Calu3 (cell line): ENCODE data around the gene RDH5. TPM values are rescaled to one million over a fixed set of nuclear protein-coding genes. Genes with fewer than 3 reads are reported as not detected.

ENCODE experiments used
- Bru-seq: library from RNA; stranded (reverse); fragments of 400-500 nt; gene quantifications from one replicate; lab custom pipeline; 2021; lab: Mats Ljungman, UMichigan
- BruChase-seq, 2 experiments: library from RNA; stranded (reverse); fragments of 400-500 nt; gene quantifications; one replicate each; lab custom pipeline; 2021; lab: Mats Ljungman, UMichigan
- BruUV-seq: library from RNA; stranded (reverse); fragments of 400-500 nt; replicated peaks from 2 replicates; lab custom pipeline; 2021; lab: Mats Ljungman, UMichigan
- CTCF ChIA-PET: fragments of 300-600 bp; sonication (Branson Sonifier 250); formaldehyde crosslinking; loops from one replicate; lab custom pipeline; 2022; ENCODE audit warnings: antibody characterized with exemption; lab: Charles Lee
- DNase-seq: peaks from one replicate; pipeline ENCODE4 v3.0.0; 2022
- H3K27ac Mint-ChIP-seq: one replicate; pipeline ENCODE4 v1.8.0; 2022; ENCODE audit warnings: mixed read lengths; ENCODE audit not compliant: unreplicated experiment
- H3K27me3 Mint-ChIP-seq: one replicate; pipeline ENCODE4 v1.8.0; 2022; ENCODE audit warnings: mixed read lengths; ENCODE audit not compliant: unreplicated experiment
- H3K36me3 Mint-ChIP-seq: one replicate; pipeline ENCODE4 v1.8.0; 2022; ENCODE audit warnings: mild to moderate bottlenecking, moderate library complexity, mixed read lengths; ENCODE audit not compliant: insufficient read depth, unreplicated experiment
- H3K4me1 Mint-ChIP-seq: one replicate; pipeline ENCODE4 v1.8.0; 2022; ENCODE audit warnings: mild to moderate bottlenecking, low read depth, mixed read lengths; ENCODE audit not compliant: unreplicated experiment
- H3K4me3 Mint-ChIP-seq: one replicate; pipeline ENCODE4 v1.8.0; 2022; ENCODE audit warnings: mild to moderate bottlenecking, low read depth, moderate library complexity, mixed read lengths; ENCODE audit not compliant: unreplicated experiment
- H3K9me3 Mint-ChIP-seq: one replicate; pipeline ENCODE4 v1.8.0; 2022; ENCODE audit warnings: low read depth, mixed read lengths; ENCODE audit not compliant: unreplicated experiment
- CTCF ChIP-seq: fragments of 200-600 bp; IDR thresholded peaks from one replicate; pipeline ENCODE4 v1.8.0; 2022; ENCODE audit warnings: antibody characterized with exemption; ENCODE audit not compliant: unreplicated experiment
- intact Hi-C: fragments of 100-400 bp; cut with micrococcal nuclease; formaldehyde crosslinking; loops from one replicate; pipeline ENCODE4 v1.10.0; 2022; ENCODE audit not compliant: unreplicated experiment
- long read RNA-seq: library from polyadenylated mRNA; stranded (forward); transcript quantifications from one replicate; pipeline ENCODE4 v2.0.0, GENCODE V29; 2022
- total RNA-seq: library from RNA; stranded (reverse); gene quantifications from 2 replicates; pipeline ENCODE4 v1.2.3, GENCODE V29; 2022

Gene RDH5, protein sequence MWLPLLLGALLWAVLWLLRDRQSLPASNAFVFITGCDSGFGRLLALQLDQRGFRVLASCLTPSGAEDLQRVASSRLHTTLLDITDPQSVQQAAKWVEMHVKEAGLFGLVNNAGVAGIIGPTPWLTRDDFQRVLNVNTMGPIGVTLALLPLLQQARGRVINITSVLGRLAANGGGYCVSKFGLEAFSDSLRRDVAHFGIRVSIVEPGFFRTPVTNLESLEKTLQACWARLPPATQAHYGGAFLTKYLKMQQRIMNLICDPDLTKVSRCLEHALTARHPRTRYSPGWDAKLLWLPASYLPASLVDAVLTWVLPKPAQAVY
- total RNA-seq (11.0 and 11.2 TPM in 2 replicates), Bru-seq, nascent RNA (percentile 75 among the genes with signal in this experiment), BruChase-seq, experiment 1, labeled RNA remaining after a 6-hour chase (percentile 72 among the genes with signal in this experiment), BruChase-seq, experiment 2, labeled RNA remaining after a 2-hour chase (percentile 65 among the genes with signal in this experiment)
- long read RNA-seq, partial matches to known transcripts, result 0 of 4 reads
- long read RNA-seq, other reads (novel, unspliced or antisense), result 2 of 4 reads

DNA sequence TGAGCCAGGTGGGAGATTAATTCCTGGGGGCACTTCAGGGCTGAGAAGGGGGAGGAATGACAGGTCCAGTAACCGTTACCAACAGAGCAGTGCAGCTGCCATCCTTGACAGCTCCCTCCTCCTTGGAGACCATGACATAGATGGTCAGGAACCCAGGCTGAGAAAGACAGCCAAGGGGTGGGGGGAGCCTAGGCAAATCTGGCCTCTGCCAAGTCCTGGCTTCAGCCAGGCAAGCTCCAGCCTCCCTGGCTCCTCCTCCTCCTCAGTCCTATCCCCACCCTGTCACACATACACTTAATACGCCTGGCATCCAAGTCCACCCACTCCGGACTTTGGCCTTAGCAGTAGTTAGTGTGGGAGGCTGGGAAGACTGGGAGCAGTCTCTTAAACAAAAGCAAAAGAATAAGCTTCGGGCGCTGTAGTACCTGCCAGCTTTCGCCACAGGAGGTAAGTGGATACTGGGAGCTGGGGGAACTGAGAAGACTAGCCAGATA lies at the start of gene RDH5:
Gene RDH5, plus strand, starts transcription at position 323 of the 494 bp plus-strand sequence. CDS start 792 bp downstream, outside the sequence.
- no peaks in the 10 kb centered on the region for H3K27me3 Mint-ChIP-seq
- H3K4me1 Mint-ChIP-seq, result peaks cover 73% of the 10 kb centered on the region
- peak; percentile 64 for DNase-seq
- no peaks in the 10 kb centered on the region for H3K9me3 Mint-ChIP-seq
- intact Hi-C loops, result loop anchor here (1.0 to 2.0 kb wide), 2 partner anchors 39 to 531 kb away; a partner anchor contains a TSS
- no peak within 1 kb of the TSS for H3K27ac Mint-ChIP-seq
- H3K4me3 Mint-ChIP-seq, result peak within 1 kb of the TSS; percentile 28
- no peak for TF ChIP-seq CTCF
- BruUV-seq, result no TSS peak
- H3K36me3 Mint-ChIP-seq, result peaks cover 67% of the 10 kb centered on the region
- CTCF ChIA-PET, result interaction anchor here (0.6 to 3.0 kb wide), 11 partner anchors 10 to 254 kb away, joined by 3 to 76 read pairs (median 8); partner anchors contain the start of genes CD63, ITGA7 and RAB5B

DNA sequence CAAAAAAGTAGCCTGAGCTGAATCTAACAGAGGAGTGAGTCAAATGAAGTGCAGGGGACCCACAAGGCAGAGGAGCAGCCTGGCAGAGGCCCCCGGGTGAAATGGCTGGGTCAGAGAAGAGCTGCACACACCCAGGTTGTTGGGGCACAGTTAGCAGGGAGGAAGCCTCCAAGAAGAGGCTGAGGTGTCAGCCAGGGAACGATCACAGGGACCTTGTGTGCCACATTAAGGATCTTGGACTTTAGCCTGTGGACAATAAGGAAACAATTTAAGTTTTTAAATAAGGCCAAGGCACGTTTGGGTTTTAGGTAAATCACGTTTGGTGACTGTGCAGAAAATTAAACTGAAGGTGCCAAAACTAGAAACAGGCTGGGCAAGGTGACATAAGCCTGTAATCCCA lies 48.4 kb upstream of the RDH5 start:
- no peak for TF ChIP-seq CTCF
- no peak overlapping the region for H3K27ac Mint-ChIP-seq
- no peak for DNase-seq
- intact Hi-C loops, result no loop called here
- H3K9me3 Mint-ChIP-seq, result no peaks in the 10 kb centered on the region
- peaks cover 5% of the 10 kb centered on the region for H3K36me3 Mint-ChIP-seq
- CTCF ChIA-PET, result interaction anchor here (1.8 kb wide), 1 partner anchor 49 kb away, joined by 3 read pairs; the partner anchor contains the start of gene RDH5
- no peak overlapping the region for H3K4me3 Mint-ChIP-seq
- no TSS peak for BruUV-seq
- peaks cover 17% of the 10 kb centered on the region for H3K4me1 Mint-ChIP-seq
- H3K27me3 Mint-ChIP-seq, result peaks cover 12% of the 10 kb centered on the region

- Mint-ChIP-seq H3K4me3 (no peak overlapping the region), H3K27ac (no peak overlapping the region), H3K27me3 (peaks cover 12% of the 10 kb centered on the region), H3K9me3 (no peaks in the 10 kb centered on the region), H3K4me1 (peaks cover 17% of the 10 kb centered on the region), H3K36me3 (peaks cover 5% of the 10 kb centered on the region)
- DNase-seq, result no peak
- TF ChIP-seq CTCF, result no peak
- no TSS peak for BruUV-seq
- intact Hi-C loops, result no loop called here
- CTCF ChIA-PET, result interaction anchor here (0.7 to 1.3 kb wide), 3 partner anchors 9 to 65 kb away, joined by 3 to 6 read pairs (median 3); a partner anchor contains a TSS
These were observed 46.6 kb upstream of the RDH5 start for GRCh38 chr12:55673638-55674037.

DNA sequence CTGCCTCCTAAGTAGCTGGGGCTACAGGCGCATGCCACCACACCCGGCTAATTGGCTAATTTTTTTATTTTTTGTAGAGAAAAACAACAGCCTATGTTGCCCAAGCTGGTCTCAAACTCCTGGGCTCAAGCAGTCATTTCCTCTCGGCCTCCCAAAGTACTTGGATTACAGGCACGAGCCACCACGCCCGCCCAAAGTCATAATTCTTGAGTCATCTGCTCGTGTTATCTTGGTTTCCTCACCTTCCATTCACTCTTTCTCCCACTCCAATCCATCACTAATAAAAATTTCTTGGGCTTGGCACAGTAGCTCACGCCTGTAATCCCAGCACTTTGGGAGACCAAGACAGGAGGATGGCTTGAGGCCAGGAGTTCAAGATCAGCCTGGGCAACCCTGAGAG lies 44.5 kb upstream of the RDH5 start:
- no peak overlapping the region for H3K4me3 Mint-ChIP-seq
- no peak for DNase-seq

More for the DNA sequence above, 44.5 kb upstream of the RDH5 start:
- peaks cover 10% of the 10 kb centered on the region for H3K4me1 Mint-ChIP-seq
- H3K27ac Mint-ChIP-seq, result no peak overlapping the region
- no peaks in the 10 kb centered on the region for H3K9me3 Mint-ChIP-seq
- intact Hi-C loops, result no loop called here
- H3K27me3 Mint-ChIP-seq, result peaks cover 12% of the 10 kb centered on the region
- BruUV-seq, result no TSS peak
- CTCF ChIA-PET, result interaction anchor here (0.9 kb wide), 1 partner anchor 63 kb away, joined by 3 read pairs; no protein-coding TSS in a partner anchor
- TF ChIP-seq CTCF, result no peak
- H3K36me3 Mint-ChIP-seq, result peaks cover 5% of the 10 kb centered on the region
